ENCODE measurements around the gene NELFB.
"Not testable (repeated sequence)": the region's sequence is repeated elsewhere in the genome, so short reads cannot be mapped to it uniquely, and the experiment has no call there.

Gene NELFB

GRCh38 chr9:137251490-137252268 lies 3.4 kb upstream of the NELFB start:
- no peak for DNase-seq

GRCh38 chr9:137252555-137253506 lies 2.3 kb upstream of the NELFB start:
- no peak for DNase-seq

- no peak for DNase-seq
Observed at GRCh38 chr9:137253717-137254623, 1.2 kb upstream of the NELFB start.

- no peak for DNase-seq
Observed at GRCh38 chr9:137255448-137256114, 454 bp downstream of the NELFB start.

- DNase-seq, result no peak
Observed at GRCh38 chr9:137256362-137256761, 1.2 kb downstream of the NELFB start.

GRCh38 chr9:137256856-137257255 lies 1.7 kb downstream of the NELFB start:
- no peak for DNase-seq

GRCh38 chr9:137262173-137262908 lies 7.2 kb downstream of the NELFB start:
- not testable (repeated sequence) for DNase-seq

GRCh38 chr9:137262909-137263285 lies 7.8 kb downstream of the NELFB start:
- no peak for DNase-seq

- DNase-seq, result no peak
Observed at GRCh38 chr9:137263506-137263905, 8.4 kb downstream of the NELFB start.

GRCh38 chr9:137264067-137264466 lies 8.9 kb downstream of the NELFB start:
- DNase-seq, result no peak

- DNase-seq, result no peak
Observed at GRCh38 chr9:137265496-137266161, 10.5 kb downstream of the NELFB start.

GRCh38 chr9:137266162-137266527 lies 11.0 kb downstream of the NELFB start:
- DNase-seq, result no peak

- no peak for DNase-seq
Observed at GRCh38 chr9:137266585-137267453, 11.7 kb downstream of the NELFB start.

GRCh38 chr9:137267933-137268355 lies 12.8 kb downstream of the NELFB start:
- no peak for DNase-seq

GRCh38 chr9:137268538-137269201 lies 13.5 kb downstream of the NELFB start:
- no peak for DNase-seq

GRCh38 chr9:137269231-137269772 lies 14.2 kb downstream of the NELFB start:
- no peak for DNase-seq

GRCh38 chr9:137270929-137271695 lies 16.0 kb downstream of the NELFB start:
- no peak for DNase-seq

- no peak for DNase-seq
Observed at GRCh38 chr9:137271696-137272076, 16.6 kb downstream of the NELFB start.

All from NCI-H1694 (cell line).